Stimulated activated CD8-positive, alpha-beta memory T cell treated with anti-CD3 and anti-CD28 coated beads, Interleukin-2, amount 100 ng/mL, for 1 hour (primary cell): Measurements from ENCODE around the gene DPAGT1.

Experiments
- DNase-seq, 2 donors: peaks; one replicate each; pipeline ENCODE4 v3.0.0-alpha.2; 2020; ENCODE audit warnings: low read depth in 2 of 2

Gene DPAGT1

DNA sequence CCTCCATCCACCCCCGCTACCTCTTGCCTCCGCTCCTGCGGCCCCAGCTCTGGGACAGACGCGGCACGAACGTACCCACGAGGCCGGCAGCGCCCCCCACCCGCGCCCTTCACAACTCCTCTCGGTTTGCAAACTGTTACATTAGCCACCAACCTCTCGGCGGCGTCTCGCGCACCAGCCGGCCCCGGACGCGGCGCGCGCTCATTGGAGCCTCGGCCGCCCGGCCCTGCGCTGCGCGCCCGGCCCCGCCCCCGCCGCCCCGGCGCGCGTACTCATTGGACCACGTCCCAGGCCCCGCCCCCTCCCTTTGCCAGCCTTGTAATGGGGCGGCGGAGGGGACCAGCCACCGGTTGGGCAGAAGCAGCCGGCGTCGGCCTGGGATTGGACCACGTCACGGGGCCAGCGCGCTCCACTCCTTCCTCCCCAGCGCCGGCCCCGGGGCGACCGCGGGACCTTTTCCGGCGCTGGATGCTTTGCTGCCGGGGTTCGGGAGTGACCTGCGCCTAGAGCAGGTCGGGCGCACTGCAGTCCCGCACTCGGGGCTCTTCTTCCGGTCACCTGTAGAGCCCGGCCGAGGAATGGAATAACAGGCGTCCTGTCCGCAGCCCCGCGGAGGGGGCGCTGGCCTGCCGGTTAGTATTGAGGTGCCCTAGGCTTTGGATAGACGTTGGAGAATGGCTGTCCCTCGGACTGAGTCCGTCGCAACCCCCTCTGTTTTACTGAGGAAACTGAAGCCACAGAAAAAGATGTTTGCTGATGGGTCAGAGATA lies 44.5 kb downstream of the DPAGT1 start, which contains the start of gene HYOU1:
Gene HYOU1 (minus strand): TSS at position 206 of the 770 bp plus-strand sequence. CDS start 1,045 bp downstream, outside the sequence.
- DNase-seq = peak; percentile 97 to 99

DNA sequence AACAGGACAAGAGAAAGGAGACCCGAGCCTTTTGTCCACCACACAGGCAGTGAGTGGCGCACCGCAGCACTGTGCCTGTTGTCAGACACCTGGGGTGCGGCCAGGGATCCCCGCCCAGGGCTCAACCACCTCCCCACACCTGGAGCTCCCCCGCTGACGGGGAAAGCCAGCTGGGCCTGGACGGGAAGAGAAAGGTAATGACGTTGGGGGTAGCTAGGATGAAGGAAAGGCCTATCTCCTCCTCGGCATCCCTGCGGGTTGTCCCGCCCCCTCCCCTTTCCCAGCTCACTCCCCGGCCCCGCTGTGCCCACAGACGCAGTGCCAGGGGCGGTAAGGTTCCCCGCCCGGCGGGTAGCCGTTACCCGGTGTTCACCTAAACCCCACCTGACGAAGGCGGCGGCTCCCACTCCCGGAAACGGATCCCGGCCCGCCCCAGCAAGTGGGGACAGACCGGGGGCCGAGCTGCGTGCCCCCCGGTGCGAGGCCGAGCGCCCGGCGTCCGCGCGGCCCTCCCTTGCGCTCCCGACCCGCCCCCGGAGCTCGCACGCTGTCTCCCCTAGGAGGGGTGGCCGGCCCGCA lies 45.1 kb downstream of the DPAGT1 start:
- DNase-seq = peak in 1 of 2 donors; percentile 28

DNA sequence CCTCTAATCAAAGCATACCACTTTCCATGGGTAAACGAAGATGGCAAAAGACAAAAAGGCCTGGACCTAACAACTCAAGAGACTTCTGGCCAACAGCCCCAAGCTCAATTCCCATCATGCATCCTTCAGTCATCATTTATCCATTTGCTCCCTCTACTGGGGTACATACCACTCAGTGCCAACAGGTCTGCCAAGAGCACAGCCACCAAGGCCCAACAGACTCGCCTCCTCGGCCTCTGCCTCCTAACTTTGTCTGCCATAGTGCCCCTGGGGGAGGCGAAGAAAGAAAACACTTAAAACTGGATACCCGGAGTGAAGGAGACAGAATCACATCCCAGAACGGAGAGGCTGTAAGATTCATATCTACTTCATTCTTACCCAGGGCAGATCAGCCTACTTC lies 45.8 kb downstream of the DPAGT1 start:
- DNase-seq = no peak

DNA sequence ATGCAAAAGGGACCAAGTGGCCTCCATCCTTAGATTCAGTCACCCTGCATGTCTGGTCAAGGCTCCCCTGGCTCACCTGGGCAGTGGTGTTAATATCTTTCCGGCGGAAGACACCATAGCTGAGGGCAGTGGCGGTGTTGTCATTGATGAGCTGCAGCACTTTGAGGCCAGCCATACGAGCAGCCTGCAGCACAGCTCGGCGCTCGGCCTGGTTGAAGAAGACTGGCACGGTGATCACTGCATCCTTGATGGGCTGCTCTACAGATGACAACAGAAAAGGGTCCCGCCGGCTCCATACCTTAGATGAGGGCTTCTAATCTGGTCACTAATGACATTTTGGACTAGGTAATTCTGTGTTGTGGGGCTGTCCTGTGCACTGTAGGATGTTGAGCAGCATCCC lies 47.2 kb downstream of the DPAGT1 start:
- DNase-seq = no peak

DNA sequence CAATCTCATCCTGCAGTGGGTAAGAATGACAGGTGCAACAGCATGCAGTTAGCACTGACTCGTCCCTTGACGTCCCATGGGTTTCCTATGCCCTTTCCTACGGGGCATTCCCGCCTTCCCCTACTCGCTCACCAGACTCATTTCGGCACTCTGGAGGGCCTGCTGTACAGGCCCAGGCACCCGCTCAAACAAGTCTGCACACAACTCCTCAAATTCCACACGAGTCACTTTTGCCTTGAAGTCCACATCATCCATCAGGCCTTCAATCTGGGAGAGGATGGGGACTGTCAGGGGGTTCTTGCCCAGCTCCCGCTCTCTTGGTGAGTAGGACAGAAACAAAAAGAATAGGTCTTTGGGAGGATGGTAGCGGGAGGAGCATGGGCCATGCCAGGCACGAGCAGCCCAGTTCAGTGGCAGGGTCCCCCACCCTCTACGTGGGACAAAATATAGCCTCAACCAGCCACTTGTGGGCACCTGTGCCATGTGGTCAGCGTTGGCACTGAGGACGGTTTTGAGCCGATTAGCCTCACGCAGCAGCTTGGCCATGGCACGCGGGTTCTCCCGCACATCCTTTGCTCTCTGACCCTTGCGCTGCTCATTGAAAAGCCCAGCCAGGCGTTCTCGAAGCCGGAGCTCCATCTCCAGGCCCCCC lies 49.4 kb downstream of the DPAGT1 start:
- DNase-seq = no peak

- DNase-seq = no peak
Measured at GRCh38 chr11:119051440-119052162, 50.1 kb downstream of the DPAGT1 start.

GRCh38 chr11:119049081-119049480 lies 52.6 kb downstream of the DPAGT1 start:
- no peak for DNase-seq

DNA sequence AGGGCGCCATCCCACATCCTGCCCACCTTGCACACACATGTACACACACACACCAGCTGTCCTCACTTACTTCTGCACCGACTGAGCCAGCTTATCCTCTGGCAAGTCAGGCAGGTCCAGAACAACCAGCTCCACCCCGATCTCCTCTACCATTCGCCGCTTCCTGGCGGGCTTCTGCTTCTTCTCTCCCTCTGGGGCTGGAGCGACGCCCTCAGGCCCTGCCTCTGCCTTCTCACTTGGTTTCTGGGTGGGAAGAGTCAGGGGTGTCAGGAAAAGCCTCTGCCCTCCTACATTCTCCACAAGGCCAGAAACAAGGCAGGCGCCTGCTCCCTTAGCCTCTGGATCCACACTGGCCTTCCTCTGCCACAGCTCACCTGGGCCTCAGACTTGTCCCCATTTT lies 53.0 kb downstream of the DPAGT1 start:
- no peak for DNase-seq

GRCh38 chr11:119047205-119047604 lies 54.4 kb downstream of the DPAGT1 start:
- DNase-seq = no peak
